Measurements from ENCODE around the gene VPS37B.

GRCh38 chr12:122845865-122846621 lies 49.9 kb downstream of the VPS37B start:
- no peak for TF ChIP-seq CTCF (conservative IDR thresholded peaks at IDR 0.05 in 1 of 2, IDR thresholded peaks at IDR 0.05 in 1 of 2; ENCODE audit: low read depth in 1 of 2, low read length in 2 of 2)
- no peak for TF ChIP-seq EZH2 (IDR thresholded peaks at IDR 0.05; ENCODE audit: low read length, missing control alignments)
